Left colon (tissue), 2 donors: ENCODE measurements around the gene INCA1. TPM values are rescaled to one million over a fixed set of nuclear protein-coding genes. Genes with fewer than 3 reads are reported as not detected.
"Not testable (repeated sequence)": the region's sequence is repeated elsewhere in the genome, so short reads cannot be mapped to it uniquely, and the experiment has no call there.

Experiments
- ATAC-seq: fragments of 200-7000 bp; cut with Tn5 transposase; one replicate; pipeline ENCODE4 v1.9.1; 2020; ENCODE audit warnings: mild to moderate bottlenecking, moderate library complexity
- DNase-seq, 2 donors: peaks; one replicate each; pipeline ENCODE4 v3.0.0-alpha.2; 2020
- intact Hi-C, 2 donors: fragments of 100-400 bp; cut with DNase I in 1 of 2; cut with micrococcal nuclease in 1 of 2; formaldehyde crosslinking; loops; one replicate each; pipeline versions ENCODE4 v1.11.2 to v1.14.0; 2022; cut with DNase I, micrococcal nuclease
- long read RNA-seq: library from polyadenylated mRNA; unstranded; transcript quantifications from one replicate; pipeline ENCODE4 v2.0.0, GENCODE V29; 2021
- total RNA-seq, 2 donors: library from RNA; stranded (reverse); fragmentation: NEBNext Ultra II Directional; extraction: Animal tissue kit (Norgen Biotek cat#: 25700); gene quantifications; one replicate each; pipeline ENCODE4 v1.2.1, GENCODE V29; 2021
- donor health status: DM: no; HTN: no; CAD: no.
- donor health status: DM: yes; HTN: yes; CAD: no.

The INCA1 gene
- total RNA-seq, result 1 to 10 TPM; 1.9 TPM
- long read RNA-seq, partial matches to known transcripts, result 1 of 1 reads
- long read RNA-seq, other reads (novel, unspliced or antisense), result 0 of 1 reads

GRCh38 chr17:4997302-4998026 is at the start of gene INCA1, which contains the start of gene KIF1C:
Gene INCA1, minus strand, starts transcription at chr17:4997522. Its CDS starts 3,085 bp downstream, at chr17:4994437.
Gene KIF1C, plus strand, starts transcription at chr17:4997950. Its CDS starts 2,297 bp downstream, at chr17:5000247.
- DNase-seq (peak; percentile 93 to 97), ATAC-seq (peak; percentile 85)
- intact Hi-C loops, result no loop called here

GRCh38 chr17:5045496-5045895 is 48.2 kb upstream of the INCA1 start:
- peak; percentile 75 for ATAC-seq

GRCh38 chr17:5044630-5045029 is 47.3 kb upstream of the INCA1 start:
- ATAC-seq (peak; percentile 31), DNase-seq (peak in 1 of 2 donors; percentile 41)

More at GRCh38 chr17:5045496-5045895, 48.2 kb upstream of the INCA1 start:
- intact Hi-C loops, result no loop called here
- no peak for DNase-seq

GRCh38 chr17:5043524-5043923 is 46.2 kb upstream of the INCA1 start:
- DNase-seq (no peak), ATAC-seq (no peak)
- intact Hi-C loops, result no loop called here

More at GRCh38 chr17:5044630-5045029, 47.3 kb upstream of the INCA1 start:
- intact Hi-C loops, result no loop called here

- no peak for DNase-seq
Measured at GRCh38 chr17:5042157-5043022, 45.1 kb upstream of the INCA1 start.

GRCh38 chr17:5035315-5035714 is 38.0 kb upstream of the INCA1 start, which contains the start of gene SLC52A1:
Gene SLC52A1, minus strand, starts transcription at chr17:5035426. Its CDS starts 820 bp downstream, at chr17:5034606.
- ATAC-seq (peak; percentile 72), DNase-seq (no peak)

More at GRCh38 chr17:5042157-5043022, 45.1 kb upstream of the INCA1 start:
- intact Hi-C loops, result no loop called here
- ATAC-seq, result peak; percentile 82

GRCh38 chr17:5034651-5035050 is 37.3 kb upstream of the INCA1 start:
- intact Hi-C loops, result no loop called here
- ATAC-seq (no peak), DNase-seq (no peak)

More at GRCh38 chr17:5035315-5035714, 38.0 kb upstream of the INCA1 start, which contains the start of gene SLC52A1:
- intact Hi-C loops, result no loop called here

- ATAC-seq (no peak), DNase-seq (no peak)
- intact Hi-C loops, result no loop called here
Measured at GRCh38 chr17:5034063-5034462, 36.7 kb upstream of the INCA1 start.

- no peak for ATAC-seq
- no peak for DNase-seq
- intact Hi-C loops, result no loop called here
Measured at GRCh38 chr17:5033352-5034015, 36.2 kb upstream of the INCA1 start.

- ATAC-seq (no peak), DNase-seq (no peak)
- intact Hi-C loops, result no loop called here
Measured at GRCh38 chr17:5032865-5033264, 35.5 kb upstream of the INCA1 start.

GRCh38 chr17:5031365-5032082 is 34.2 kb upstream of the INCA1 start:
- intact Hi-C loops, result loop anchor here in 1 of 2 donors (2.0 kb wide), 1 partner anchor 31 kb away; no protein-coding TSS in a partner anchor
- peak; percentile 72 to 90 for DNase-seq
- ATAC-seq, result peak; percentile 65

- DNase-seq, result not testable (repeated sequence)
- intact Hi-C loops, result loop anchor here in 1 of 2 donors (2.0 kb wide), 1 partner anchor 33 kb away; no protein-coding TSS in a partner anchor
Measured at GRCh38 chr17:5030168-5030567, 32.8 kb upstream of the INCA1 start.

GRCh38 chr17:5027916-5028315 is 30.6 kb upstream of the INCA1 start:
- intact Hi-C loops, result no loop called here
- ATAC-seq (no peak), DNase-seq (no peak)

More at GRCh38 chr17:5030168-5030567, 32.8 kb upstream of the INCA1 start:
- ATAC-seq, result not testable (repeated sequence)

- no peak for ATAC-seq
- DNase-seq, result no peak
- intact Hi-C loops, result no loop called here
Measured at GRCh38 chr17:5027299-5027698, 30.0 kb upstream of the INCA1 start.

GRCh38 chr17:5024604-5025003 is 27.3 kb upstream of the INCA1 start:
- no peak for DNase-seq
- intact Hi-C loops, result no loop called here
- no peak for ATAC-seq

GRCh38 chr17:5023588-5024147 is 26.3 kb upstream of the INCA1 start:
- ATAC-seq, result no peak
- DNase-seq, result no peak
- intact Hi-C loops, result no loop called here

- intact Hi-C loops, result no loop called here
- no peak for ATAC-seq
- DNase-seq, result no peak
Measured at GRCh38 chr17:5022171-5022711, 24.9 kb upstream of the INCA1 start.
